Bronchial epithelial cell (primary cell): ENCODE measurements around the gene MCTP1. TPM values are rescaled to one million over a fixed set of nuclear protein-coding genes. Genes with fewer than 3 reads are reported as not detected.

Source experiments
- DNase-seq: peaks from one replicate; pipeline ENCODE4 v3.0.0-alpha.2; 2010; ENCODE audit warnings: low read depth
- FAIRE-seq: peaks from 2 replicates; lab custom pipeline; 2011; peaks lifted over from hg19 to GRCh38; lab: Jason Lieb, UNC
- H3K27me3 ChIP-seq: 2 replicates; pipeline ENCODE4 v1.5.1; 2011; ENCODE audit warnings: low read length; ENCODE audit not compliant: control insufficient read depth, insufficient read depth
- H3K36me3 ChIP-seq: 2 replicates; pipeline ENCODE4 v1.5.1; 2011; ENCODE audit warnings: low read length; ENCODE audit not compliant: control insufficient read depth, insufficient read depth
- H3K4me3 ChIP-seq: 2 replicates; pipeline ENCODE4 v1.5.1; 2011; ENCODE audit warnings: mild to moderate bottlenecking, low read depth, low read length, control low read depth
- CTCF ChIP-seq: IDR thresholded peaks from 2 replicates; pipeline ENCODE4 v1.5.1; 2011; ENCODE audit warnings: mild to moderate bottlenecking, moderate library complexity, low read length, control low read depth, inconsistent platforms; ENCODE audit not compliant: insufficient read depth, severe bottlenecking
- total RNA-seq: library from RNA; depleted of rRNA; stranded (reverse); fragments of >200 nt; gene quantifications from 2 replicates; pipeline ENCODE4 v1.2.1, GENCODE V29; 2014

MCTP1 gene
- total RNA-seq, 1 donor from 2014 or later: 17.9 TPM

- DNase-seq: peak; percentile 81
- H3K27me3 ChIP-seq: no peaks in the 10 kb centered on the region
Observed at GRCh38 chr5:94901191-94901979, 383.5 kb downstream of the MCTP1 start.

GRCh38 chr5:94900006-94900505, 384.8 kb downstream of the MCTP1 start:
- TF ChIP-seq CTCF: no peak
- no peaks in the 10 kb centered on the region for H3K27me3 ChIP-seq
- FAIRE-seq: no peak
- DNase-seq: no peak
- H3K4me3 ChIP-seq: no peak overlapping the region
- H3K36me3 ChIP-seq: no peaks in the 10 kb centered on the region

More at GRCh38 chr5:94901191-94901979, 383.5 kb downstream of the MCTP1 start:
- no peak for FAIRE-seq
- Histone ChIP-seq H3K36me3 (no peaks in the 10 kb centered on the region), H3K4me3 (no peak overlapping the region)
- TF ChIP-seq CTCF: no peak

GRCh38 chr5:94893412-94894135, 391.3 kb downstream of the MCTP1 start:
- Histone ChIP-seq H3K36me3 (no peaks in the 10 kb centered on the region), H3K4me3 (no peak overlapping the region), H3K27me3 (no peaks in the 10 kb centered on the region)
- peak; percentile 15 for TF ChIP-seq CTCF
- FAIRE-seq: no peak
- DNase-seq: peak; percentile 3

GRCh38 chr5:94891972-94892371, 392.9 kb downstream of the MCTP1 start:
- no peak for DNase-seq
- FAIRE-seq: no peak
- Histone ChIP-seq H3K27me3 (no peaks in the 10 kb centered on the region), H3K36me3 (no peaks in the 10 kb centered on the region), H3K4me3 (no peak overlapping the region)
- TF ChIP-seq CTCF: no peak

GRCh38 chr5:94891565-94891964, 393.3 kb downstream of the MCTP1 start:
- Histone ChIP-seq H3K27me3 (no peaks in the 10 kb centered on the region), H3K4me3 (no peak overlapping the region), H3K36me3 (no peaks in the 10 kb centered on the region)
- TF ChIP-seq CTCF: no peak
- DNase-seq (no peak), FAIRE-seq (no peak)
